SK-N-MC (cell line): ENCODE data around the gene C22orf42.

Source experiments
- EZH2 ChIP-seq: fragments of 200-600 bp; sonication (generic); IDR thresholded peaks from one replicate; pipeline ENCODE4 v1.6.1; 2017; ENCODE audit warnings: antibody characterized with exemption
- POLR2AphosphoS5 ChIP-seq: IDR thresholded peaks from 2 replicates; pipeline ENCODE4 v1.6.1; 2012; ENCODE audit warnings: mild to moderate bottlenecking, low read depth, low read length, borderline replicate concordance

DNA sequence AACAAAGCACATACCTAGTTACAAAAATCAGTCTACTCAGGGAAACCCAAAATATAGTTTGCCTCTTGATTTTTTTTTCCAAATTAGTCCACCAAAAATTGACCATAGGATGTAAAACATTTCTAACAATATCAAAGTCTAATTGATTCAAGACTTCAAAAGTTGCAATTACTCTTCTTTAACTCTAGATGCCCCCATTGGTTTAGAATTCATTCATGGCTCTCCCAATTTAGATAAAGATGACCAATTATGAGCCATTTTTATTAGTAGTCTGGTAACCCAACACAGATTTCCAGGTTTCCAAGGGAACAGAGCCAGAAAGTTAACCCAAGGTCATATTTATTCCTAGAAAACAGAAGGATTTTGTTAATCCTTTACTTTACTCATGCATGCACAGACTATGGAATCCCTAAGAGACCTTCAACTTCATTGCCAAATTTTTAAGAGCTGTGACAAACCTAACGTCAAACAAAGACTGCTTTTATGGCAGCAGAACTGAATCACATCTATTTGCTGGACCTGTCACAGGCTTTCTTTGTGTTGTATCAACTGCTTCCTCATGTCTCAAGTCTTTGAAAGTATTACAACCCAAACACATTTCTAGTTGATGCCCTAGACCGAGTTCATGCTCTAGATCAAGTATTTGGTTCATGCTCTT lies 55.3 kb downstream of the C22orf42 start:
- TF ChIP-seq EZH2 (no peak), POLR2AphosphoS5 (no peak)
